CD4-positive, CD25-positive, alpha-beta regulatory T cell (primary cell): ENCODE results near the gene ARFRP1. TPM values are rescaled to one million over a fixed set of nuclear protein-coding genes. Genes with fewer than 3 reads are reported as not detected.

Experiments used
- ATAC-seq, 2 donors: fragments of 150-1000 bp; cut with Tn5 transposase; one replicate each; pipeline ENCODE4 v1.10.0; 2021; ENCODE audit warnings: low read depth in 2 of 2, moderate number of reproducible peaks in 2 of 2, moderate library complexity in 1 of 2
- DNase-seq, 3 donors: peaks; one replicate each; pipeline versions ENCODE4 v3.0.0 to v3.0.0-alpha.2; 2012 to 2022; ENCODE audit warnings: mixed read lengths in 1 of 3
- H3K27ac ChIP-seq: one replicate; pipeline ENCODE4 v1.7.0; 2013; ENCODE audit warnings: mild to moderate bottlenecking, low read length; ENCODE audit not compliant: insufficient read depth, poor library complexity, severe bottlenecking
- H3K27me3 ChIP-seq: one replicate; pipeline ENCODE4 v1.7.0; 2013; ENCODE audit warnings: low read length; ENCODE audit not compliant: control insufficient read depth, insufficient read depth
- H3K36me3 ChIP-seq: one replicate; pipeline ENCODE4 v1.7.0; 2013; ENCODE audit warnings: mild to moderate bottlenecking, low read length, moderate library complexity; ENCODE audit not compliant: control insufficient read depth, insufficient read depth
- H3K4me1 ChIP-seq: 2 replicates; pipeline ENCODE4 v1.7.0; 2013; ENCODE audit warnings: mild to moderate bottlenecking, low read length; ENCODE audit not compliant: insufficient read depth, control insufficient read depth, poor library complexity, severe bottlenecking
- H3K4me3 ChIP-seq: one replicate; pipeline ENCODE4 v1.7.0; 2013; ENCODE audit warnings: low read depth, mild to moderate bottlenecking, low read length, moderate library complexity
- H3K9me3 ChIP-seq, 2 experiments: 1 replicate in 1 of 2; 2 replicates in 1 of 2; pipeline ENCODE4 v1.7.0; 2013; ENCODE audit warnings: low read length in 2 of 2, mild to moderate bottlenecking in 1 of 2, moderate library complexity in 1 of 2; ENCODE audit not compliant: control insufficient read depth in 2 of 2
- H3K27ac Mint-ChIP-seq, 3 donors: one replicate each; pipeline ENCODE4 v1.8.0; 2020 to 2022; ENCODE audit warnings: mild to moderate bottlenecking in 3 of 3, mixed read lengths in 3 of 3, moderate library complexity in 2 of 3
- H3K27me3 Mint-ChIP-seq: one replicate; pipeline ENCODE4 v1.8.0; 2022; ENCODE audit warnings: mild to moderate bottlenecking, mixed read lengths
- H3K36me3 Mint-ChIP-seq: one replicate; pipeline ENCODE4 v1.8.0; 2020; ENCODE audit warnings: mixed read lengths
- H3K4me1 Mint-ChIP-seq, 4 donors: one replicate each; pipeline ENCODE4 v1.8.0; 2020 to 2022; ENCODE audit warnings: mixed read lengths in 4 of 4, mild to moderate bottlenecking in 1 of 4
- H3K4me3 Mint-ChIP-seq, 4 donors: one replicate each; pipeline ENCODE4 v1.8.0; 2020 to 2022; ENCODE audit warnings: mild to moderate bottlenecking in 4 of 4, mixed read lengths in 4 of 4, moderate library complexity in 3 of 4
- H3K9me3 Mint-ChIP-seq, 7 donors: one replicate each; pipeline ENCODE4 v1.8.0; 2020 to 2022; ENCODE audit warnings: mixed read lengths in 7 of 7, mild to moderate bottlenecking in 3 of 7, moderate library complexity in 2 of 7
- polyA plus RNA-seq, 4 donors: library from polyadenylated mRNA; unstranded; fragments of 300-500 nt; fragmentation: Illumina TruSeq; gene quantifications; one replicate each; pipeline ENCODE4 v1.2.3, GENCODE V29; 2021
- total RNA-seq: library from RNA; stranded (reverse); gene quantifications from one replicate; pipeline ENCODE4 v1.2.3, GENCODE V29; 2022

Gene ARFRP1
- total and polyA plus RNA-seq, 5 donors from 2014 or later = 51.6 to 65.7 (median 61.6) TPM

GRCh38 chr20:63750807-63751470, 43.2 kb upstream of the ARFRP1 start:
- Histone ChIP-seq H3K36me3 (no peaks in the 10 kb centered on the region), H3K27me3 (no peaks in the 10 kb centered on the region), H3K9me3 (no peaks in the 10 kb centered on the region), H3K4me3 (peak overlapping the region; percentile 57), H3K27ac (peak overlapping the region; percentile 76), H3K4me1 (peaks cover 27% of the 10 kb centered on the region)
- H3K4me3 Mint-ChIP-seq = peak overlapping the region; percentile 78 to 92 (median 84)
- peaks cover 4% of the 10 kb centered on the region for H3K27me3 Mint-ChIP-seq
- no peaks in the 10 kb centered on the region for H3K9me3 Mint-ChIP-seq
- ATAC-seq (peak; percentile 85 to 87), DNase-seq (peak; percentile 25 to 90 (median 63))
- H3K4me1 Mint-ChIP-seq = peaks cover 0 to 33% (median 4%) of the 10 kb centered on the region in 4 donors
- H3K36me3 Mint-ChIP-seq = no peaks in the 10 kb centered on the region
- H3K27ac Mint-ChIP-seq = peak overlapping the region; percentile 90 to 96 (median 94)

- ATAC-seq = no peak
- no peak overlapping the region for H3K4me3 ChIP-seq
- no peaks in the 10 kb centered on the region for H3K36me3 Mint-ChIP-seq
- peaks cover 0 to 38% (median 4%) of the 10 kb centered on the region in 4 donors for H3K4me1 Mint-ChIP-seq
- H3K9me3 ChIP-seq = no peaks in the 10 kb centered on the region
- H3K4me3 Mint-ChIP-seq = peak overlapping the region in 1 of 4 donors; percentile 27
- no peaks in the 10 kb centered on the region for H3K9me3 Mint-ChIP-seq
- peaks cover 27% of the 10 kb centered on the region for H3K4me1 ChIP-seq
- no peaks in the 10 kb centered on the region for H3K27me3 ChIP-seq
- peak overlapping the region in 2 of 3 donors; percentile 94 to 96 for H3K27ac Mint-ChIP-seq
- H3K36me3 ChIP-seq = no peaks in the 10 kb centered on the region
- H3K27ac ChIP-seq = peak overlapping the region; percentile 76
- peaks cover 4% of the 10 kb centered on the region for H3K27me3 Mint-ChIP-seq
- DNase-seq = no peak
These were observed 42.1 kb upstream of the ARFRP1 start for GRCh38 chr20:63749597-63750508.

GRCh38 chr20:63748934-63749270, 41.1 kb upstream of the ARFRP1 start:
- H3K4me3 Mint-ChIP-seq = peak overlapping the region in 2 of 4 donors; percentile 11 to 32
- Histone ChIP-seq H3K9me3 (no peaks in the 10 kb centered on the region), H3K4me1 (peaks cover 27% of the 10 kb centered on the region), H3K27ac (no peak overlapping the region), H3K36me3 (no peaks in the 10 kb centered on the region), H3K27me3 (no peaks in the 10 kb centered on the region), H3K4me3 (no peak overlapping the region)
- H3K36me3 Mint-ChIP-seq = no peaks in the 10 kb centered on the region
- H3K27ac Mint-ChIP-seq = peak overlapping the region in 2 of 3 donors; percentile 21 to 46
- DNase-seq (no peak), ATAC-seq (no peak)
- H3K9me3 Mint-ChIP-seq = no peaks in the 10 kb centered on the region
- H3K4me1 Mint-ChIP-seq = peaks cover 0 to 36% (median 4%) of the 10 kb centered on the region in 4 donors
- H3K27me3 Mint-ChIP-seq = peaks cover 4% of the 10 kb centered on the region

GRCh38 chr20:63748070-63748933, 40.5 kb upstream of the ARFRP1 start:
- Histone ChIP-seq H3K27ac (no peak overlapping the region), H3K4me3 (no peak overlapping the region), H3K9me3 (no peaks in the 10 kb centered on the region), H3K36me3 (no peaks in the 10 kb centered on the region), H3K4me1 (peaks cover 27% of the 10 kb centered on the region), H3K27me3 (no peaks in the 10 kb centered on the region)
- Mint-ChIP-seq H3K27me3 (peaks cover 4% of the 10 kb centered on the region), H3K27ac (peak overlapping the region in 2 of 3 donors; percentile 46 to 63), H3K4me3 (no peak overlapping the region), H3K36me3 (no peaks in the 10 kb centered on the region), H3K9me3 (no peaks in the 10 kb centered on the region), H3K4me1 (peaks cover 0 to 33% (median 4%) of the 10 kb centered on the region in 4 donors)
- ATAC-seq = no peak
- DNase-seq = no peak

- H3K36me3 ChIP-seq = no peaks in the 10 kb centered on the region
- DNase-seq (no peak), ATAC-seq (no peak)
- peaks cover 27% of the 10 kb centered on the region for H3K4me1 ChIP-seq
- H3K9me3 ChIP-seq = no peaks in the 10 kb centered on the region
- H3K4me3 Mint-ChIP-seq = no peak overlapping the region
- no peak overlapping the region for H3K27ac ChIP-seq
- H3K4me1 Mint-ChIP-seq = peaks cover 0 to 33% (median 4%) of the 10 kb centered on the region in 4 donors
- H3K9me3 Mint-ChIP-seq = no peaks in the 10 kb centered on the region
- peaks cover 4% of the 10 kb centered on the region for H3K27me3 Mint-ChIP-seq
- H3K27ac Mint-ChIP-seq = no peak overlapping the region
- H3K4me3 ChIP-seq = no peak overlapping the region
- H3K27me3 ChIP-seq = no peaks in the 10 kb centered on the region
- H3K36me3 Mint-ChIP-seq = no peaks in the 10 kb centered on the region
These were observed 39.9 kb upstream of the ARFRP1 start for GRCh38 chr20:63747622-63748069.

GRCh38 chr20:63746751-63747315, 39.1 kb upstream of the ARFRP1 start:
- Histone ChIP-seq H3K4me3 (no peak overlapping the region), H3K9me3 (no peaks in the 10 kb centered on the region), H3K4me1 (peaks cover 25% of the 10 kb centered on the region), H3K27ac (no peak overlapping the region), H3K36me3 (no peaks in the 10 kb centered on the region), H3K27me3 (no peaks in the 10 kb centered on the region)
- Mint-ChIP-seq H3K4me1 (peaks cover 0 to 28% (median 4%) of the 10 kb centered on the region in 4 donors), H3K27ac (no peak overlapping the region), H3K27me3 (peaks cover 4% of the 10 kb centered on the region), H3K4me3 (no peak overlapping the region), H3K9me3 (no peaks in the 10 kb centered on the region), H3K36me3 (no peaks in the 10 kb centered on the region)
- ATAC-seq = no peak
- DNase-seq = no peak
